T-helper 22 cell (primary cell): ENCODE results near the gene ADCY7.

Source experiments
- DNase-seq: peaks from one replicate; pipeline ENCODE4 v3.0.0-alpha.2; 2020; ENCODE audit warnings: low read depth

The ADCY7 gene

DNA sequence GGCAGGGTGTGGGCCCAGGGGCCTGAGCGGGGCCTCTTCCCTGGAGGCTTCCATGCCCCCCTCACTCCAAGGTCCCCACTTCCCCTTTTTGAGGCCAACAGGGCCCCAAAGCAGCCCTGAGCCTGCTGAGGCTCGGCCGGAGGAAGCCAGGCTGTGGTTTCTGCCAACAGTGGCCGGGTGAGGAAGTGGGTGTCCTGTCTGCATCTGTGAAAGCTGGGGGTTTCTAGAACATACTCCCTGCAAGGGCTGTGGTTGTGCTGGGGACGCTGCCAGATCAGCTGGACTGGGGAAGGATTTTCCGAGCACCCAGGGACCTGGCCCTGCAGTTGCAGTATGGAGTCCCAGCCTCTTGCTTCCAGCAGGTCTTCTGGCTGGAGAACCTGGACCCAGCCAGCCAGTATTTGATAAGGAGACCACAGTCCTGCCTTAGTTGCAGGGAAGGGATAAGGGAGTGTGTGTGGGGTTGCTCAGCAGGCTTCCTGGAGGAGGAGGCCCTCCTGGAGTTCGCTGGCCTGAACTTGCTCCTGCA lies 15.7 kb downstream of the ADCY7 start:
- peak; percentile 59 for DNase-seq

DNA sequence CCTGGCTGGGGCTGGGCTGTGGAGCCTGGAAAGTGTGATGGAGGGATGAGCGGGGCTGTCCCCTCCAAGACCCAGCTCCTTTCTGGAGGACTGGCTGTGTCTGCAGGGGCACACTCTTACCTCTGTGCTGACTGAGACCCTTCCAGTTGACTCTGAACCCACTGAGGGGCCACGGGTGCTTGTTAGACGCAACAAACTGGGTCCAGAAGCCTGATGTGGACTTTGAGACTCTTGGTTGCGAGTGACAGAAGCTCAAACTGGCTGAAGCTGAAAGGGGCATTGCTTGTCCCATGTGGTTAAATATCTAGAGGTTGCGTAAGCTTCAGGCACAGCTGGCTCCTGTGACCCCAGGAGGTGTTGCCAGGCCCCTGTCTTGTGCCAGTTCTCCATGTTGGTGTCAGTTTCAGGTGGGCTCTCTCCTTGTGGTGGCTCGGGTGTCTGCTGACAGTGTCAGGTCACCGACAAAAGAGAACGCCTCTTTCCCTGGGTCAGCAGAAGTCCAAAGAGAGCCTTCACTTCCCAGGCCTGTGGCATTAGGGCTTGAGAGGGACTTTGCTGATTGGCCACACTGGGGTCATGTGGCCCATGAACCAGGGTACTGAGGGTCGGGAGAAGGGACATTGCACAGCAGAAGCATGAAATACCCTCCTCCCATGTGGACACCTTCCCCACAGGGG lies 16.7 kb downstream of the ADCY7 start:
- DNase-seq = no peak

DNA sequence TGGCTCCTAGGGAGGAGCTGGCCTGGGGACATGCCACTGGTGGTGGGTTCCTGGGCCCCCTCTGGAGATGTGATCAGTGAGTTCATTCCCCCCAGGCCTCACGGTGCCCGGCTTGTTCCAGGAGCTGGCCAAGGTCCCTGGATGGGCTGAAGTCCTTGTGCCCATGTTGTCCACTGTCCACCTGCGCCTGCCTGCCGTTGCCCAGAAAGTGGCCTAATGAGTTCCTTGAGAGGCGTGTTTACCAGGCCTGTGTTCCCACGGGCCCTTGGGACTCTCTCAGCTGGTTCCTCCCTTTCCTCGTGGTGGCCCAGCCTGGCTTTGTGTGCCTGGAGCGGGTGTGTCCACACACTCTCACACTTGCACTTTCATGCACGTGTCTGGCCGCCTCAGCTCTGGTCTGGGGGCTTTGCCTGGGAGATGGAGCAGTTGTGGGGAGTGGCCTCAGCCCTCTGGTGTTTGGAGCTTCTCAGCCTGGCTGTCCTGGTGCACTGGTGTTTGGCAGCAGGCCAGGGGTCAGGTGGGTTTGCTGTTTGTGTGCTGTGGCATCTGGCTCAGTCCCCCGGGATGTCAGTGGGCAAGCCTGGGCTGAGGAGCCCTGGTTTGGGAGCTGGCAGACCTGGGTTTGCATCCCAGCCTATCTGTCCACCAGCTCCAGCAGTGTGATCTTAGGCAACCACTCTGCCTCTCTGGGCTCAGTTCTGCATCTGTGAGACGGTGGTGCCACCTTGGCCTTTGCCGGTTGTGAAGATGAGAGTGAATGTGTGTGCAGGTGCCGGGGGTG lies 18.0 kb downstream of the ADCY7 start:
- no peak for DNase-seq

DNA sequence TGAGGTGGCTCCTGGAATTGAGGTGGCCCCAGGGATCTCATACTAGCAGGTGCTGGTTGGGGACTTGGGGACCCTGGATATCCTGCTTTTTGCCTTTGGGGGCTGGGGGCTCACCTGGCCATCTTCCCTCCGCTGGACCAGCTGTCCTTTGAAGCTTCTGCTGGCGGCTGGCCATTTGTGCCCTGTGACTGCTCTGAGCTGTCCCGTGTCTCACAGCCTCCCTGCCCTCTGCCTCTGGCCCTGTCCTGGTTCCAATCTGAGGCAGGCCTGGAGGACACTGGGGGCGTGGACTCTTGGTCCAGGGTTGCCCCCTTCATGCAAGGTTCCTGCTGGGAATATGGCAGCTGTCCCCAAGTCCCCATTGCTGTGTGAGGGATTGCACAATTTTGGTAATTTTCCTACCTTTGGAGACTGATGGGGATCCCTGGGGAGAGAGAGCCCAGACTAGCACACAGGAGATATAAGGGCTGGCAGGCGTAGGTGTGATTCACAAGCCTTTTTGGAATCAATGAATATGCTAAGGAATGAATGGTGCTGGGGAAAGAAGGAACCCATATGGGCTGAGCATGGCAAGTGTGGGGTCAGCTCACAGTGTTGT lies 19.2 kb downstream of the ADCY7 start:
- DNase-seq = no peak

DNA sequence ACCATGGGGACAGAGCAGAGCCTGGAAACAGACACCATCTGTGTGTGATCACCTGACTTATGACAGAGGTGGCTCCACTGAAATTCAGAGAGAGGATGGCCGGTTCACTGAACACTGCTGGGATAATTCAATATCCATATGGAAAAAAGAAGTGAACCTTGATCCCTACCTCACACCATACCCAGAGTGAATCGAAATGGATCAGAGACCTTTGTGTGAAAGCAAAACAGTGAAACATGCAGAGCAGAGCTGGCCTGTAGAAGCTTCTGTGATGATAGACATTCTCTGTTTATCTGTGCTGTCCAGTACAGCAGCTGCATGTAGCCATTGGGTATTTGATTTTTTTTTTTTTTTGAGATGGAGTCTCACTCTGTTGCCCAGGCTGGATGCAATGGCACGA lies 20.3 kb downstream of the ADCY7 start:
- no peak for DNase-seq

DNA sequence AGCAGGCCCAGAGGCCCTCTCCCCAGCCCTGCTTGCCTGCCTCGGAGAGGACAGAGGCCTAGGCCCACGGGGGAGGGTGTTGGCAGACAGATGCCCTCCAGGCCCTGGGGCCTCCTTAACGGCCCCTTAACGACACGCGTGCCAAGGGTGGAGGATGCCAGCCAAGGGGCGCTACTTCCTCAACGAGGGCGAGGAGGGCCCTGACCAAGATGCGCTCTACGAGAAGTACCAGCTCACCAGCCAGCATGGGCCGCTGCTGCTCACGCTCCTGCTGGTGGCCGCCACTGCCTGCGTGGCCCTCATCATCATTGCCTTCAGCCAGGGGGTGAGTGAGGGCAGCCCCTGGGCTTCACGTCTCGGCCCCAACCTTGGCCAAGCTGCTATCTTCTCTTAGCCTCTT lies 21.7 kb downstream of the ADCY7 start:
- DNase-seq = no peak

DNA sequence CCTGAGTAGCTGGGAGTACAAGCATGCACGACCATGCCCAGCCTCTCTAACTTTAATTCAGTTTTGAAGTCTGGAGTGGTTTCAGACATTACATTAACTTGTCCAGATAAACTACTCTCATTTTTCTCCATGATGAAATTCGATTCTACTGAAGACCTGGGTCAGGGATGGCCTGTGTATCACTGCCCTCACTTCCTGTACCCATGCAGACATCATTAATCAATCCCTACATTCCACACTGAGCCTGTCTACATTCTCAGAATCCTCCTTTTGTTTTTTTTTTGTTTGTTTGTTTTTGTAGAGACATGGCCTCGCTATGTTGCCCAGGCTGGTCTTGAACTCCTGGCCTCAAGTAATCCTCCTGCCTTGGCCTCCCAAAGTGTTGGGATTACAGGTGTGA lies 22.6 kb downstream of the ADCY7 start:
- DNase-seq = no peak

DNA sequence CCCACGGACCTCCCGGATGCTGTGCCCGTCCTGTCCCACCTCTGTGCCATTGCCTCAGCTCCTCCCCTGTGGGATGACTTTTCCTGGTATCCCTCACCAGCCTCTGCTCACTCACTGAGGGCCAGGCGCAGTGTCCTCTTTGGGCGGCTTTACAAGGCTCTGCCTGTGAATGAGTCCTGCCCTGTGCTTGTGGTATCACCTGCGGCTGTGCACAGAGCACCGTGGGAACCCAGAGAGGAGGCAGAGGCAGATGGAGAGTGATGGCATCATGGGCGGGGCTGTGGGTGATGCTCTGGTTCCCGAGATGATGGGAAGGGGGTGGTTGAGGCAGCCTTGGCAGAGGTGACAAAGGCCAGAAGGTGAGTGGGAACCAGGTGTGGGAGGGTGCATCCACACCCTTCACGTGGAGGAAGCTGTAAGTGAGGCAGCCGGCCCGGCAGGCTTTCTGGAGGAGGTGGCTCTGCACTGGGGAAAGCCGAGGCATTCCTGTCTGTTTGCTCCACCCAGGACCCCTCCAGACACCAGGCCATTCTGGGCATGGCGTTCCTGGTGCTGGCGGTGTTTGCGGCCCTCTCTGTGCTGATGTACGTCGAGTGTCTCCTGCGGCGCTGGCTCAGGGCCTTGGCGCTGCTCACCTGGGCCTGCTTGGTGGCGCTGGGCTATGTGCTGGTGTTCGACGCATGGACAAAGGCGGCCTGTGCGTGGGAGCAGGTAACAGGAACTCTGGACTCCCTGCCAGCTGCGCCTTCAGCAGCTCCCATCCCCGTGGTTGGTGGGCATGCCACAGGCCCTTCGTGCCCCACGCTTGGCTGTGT lies 23.8 kb downstream of the ADCY7 start:
- no peak for DNase-seq

DNA sequence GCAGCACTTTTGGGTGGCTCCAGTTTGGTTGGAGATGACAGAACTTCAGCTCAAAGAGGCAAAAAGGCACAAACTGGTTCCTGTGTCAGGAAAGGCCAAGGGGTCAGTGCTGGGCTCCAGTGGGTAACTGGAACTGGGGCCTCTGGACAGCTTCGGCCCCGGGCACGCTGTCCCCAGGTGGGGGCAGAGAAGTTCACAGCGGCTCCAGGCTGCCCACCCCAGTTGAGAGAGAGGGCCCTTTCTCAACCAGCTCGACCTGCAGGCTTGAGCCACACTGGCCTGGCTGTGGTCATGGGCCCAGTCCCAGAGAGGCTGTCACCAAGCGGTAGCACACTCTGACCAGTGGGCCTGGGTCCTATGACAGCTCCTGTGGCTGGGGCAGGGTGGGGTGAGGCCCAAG lies 24.5 kb downstream of the ADCY7 start:
- no peak for DNase-seq

DNA sequence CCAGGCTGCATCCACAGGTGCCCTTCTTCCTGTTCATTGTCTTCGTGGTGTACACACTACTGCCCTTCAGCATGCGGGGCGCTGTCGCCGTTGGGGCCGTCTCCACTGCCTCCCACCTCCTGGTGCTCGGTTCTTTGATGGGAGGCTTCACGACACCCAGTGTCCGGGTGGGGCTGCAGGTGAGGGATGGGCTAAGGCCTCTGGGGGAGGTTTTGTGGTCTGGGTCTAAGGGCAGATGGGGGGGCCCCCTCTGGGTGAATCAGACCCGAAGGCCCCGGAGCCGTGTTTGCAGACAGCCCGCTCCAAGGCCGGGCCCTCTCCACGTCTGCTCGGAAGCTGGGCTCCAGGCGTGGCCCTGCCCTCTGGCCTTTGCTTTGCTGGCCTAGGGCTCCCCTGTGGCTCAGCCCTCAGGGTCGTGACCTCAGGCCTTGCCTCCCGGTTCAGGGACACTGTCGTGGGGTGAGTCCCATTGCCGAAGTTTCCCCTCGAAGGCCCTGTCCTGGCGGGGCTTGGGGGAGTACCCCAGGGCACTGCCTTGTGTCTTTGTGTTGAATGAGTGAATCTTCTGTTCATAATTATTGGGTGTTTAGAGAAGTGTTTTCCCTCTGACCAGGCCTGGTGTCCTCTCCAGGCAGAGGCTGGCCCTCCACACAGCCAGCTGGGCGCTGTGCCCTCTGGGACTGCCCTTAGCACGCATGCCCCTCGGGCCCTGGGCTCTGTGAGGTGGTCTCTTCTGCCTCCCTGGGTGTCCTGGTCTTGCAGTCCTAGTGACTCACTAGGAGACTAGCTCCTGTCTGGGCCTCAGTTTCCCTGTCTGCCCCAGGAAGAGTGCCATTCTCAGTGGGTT lies 25.6 kb downstream of the ADCY7 start:
- DNase-seq = no peak

DNA sequence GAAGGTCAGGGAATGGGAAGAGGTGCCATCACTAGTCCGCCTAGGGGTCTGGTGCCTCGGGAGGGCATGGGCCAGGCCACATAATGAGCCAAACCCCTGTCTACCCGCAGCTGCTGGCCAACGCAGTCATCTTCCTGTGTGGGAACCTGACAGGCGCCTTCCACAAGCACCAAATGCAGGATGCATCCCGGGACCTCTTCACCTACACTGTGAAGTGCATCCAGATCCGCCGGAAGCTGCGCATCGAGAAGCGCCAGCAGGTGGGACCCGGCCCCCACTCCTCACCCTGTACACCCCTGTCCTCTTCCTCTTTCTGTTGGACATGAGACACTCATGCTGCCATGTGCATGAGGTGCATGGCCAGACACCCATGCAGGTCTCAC lies 26.2 kb downstream of the ADCY7 start:
- DNase-seq = no peak

DNA sequence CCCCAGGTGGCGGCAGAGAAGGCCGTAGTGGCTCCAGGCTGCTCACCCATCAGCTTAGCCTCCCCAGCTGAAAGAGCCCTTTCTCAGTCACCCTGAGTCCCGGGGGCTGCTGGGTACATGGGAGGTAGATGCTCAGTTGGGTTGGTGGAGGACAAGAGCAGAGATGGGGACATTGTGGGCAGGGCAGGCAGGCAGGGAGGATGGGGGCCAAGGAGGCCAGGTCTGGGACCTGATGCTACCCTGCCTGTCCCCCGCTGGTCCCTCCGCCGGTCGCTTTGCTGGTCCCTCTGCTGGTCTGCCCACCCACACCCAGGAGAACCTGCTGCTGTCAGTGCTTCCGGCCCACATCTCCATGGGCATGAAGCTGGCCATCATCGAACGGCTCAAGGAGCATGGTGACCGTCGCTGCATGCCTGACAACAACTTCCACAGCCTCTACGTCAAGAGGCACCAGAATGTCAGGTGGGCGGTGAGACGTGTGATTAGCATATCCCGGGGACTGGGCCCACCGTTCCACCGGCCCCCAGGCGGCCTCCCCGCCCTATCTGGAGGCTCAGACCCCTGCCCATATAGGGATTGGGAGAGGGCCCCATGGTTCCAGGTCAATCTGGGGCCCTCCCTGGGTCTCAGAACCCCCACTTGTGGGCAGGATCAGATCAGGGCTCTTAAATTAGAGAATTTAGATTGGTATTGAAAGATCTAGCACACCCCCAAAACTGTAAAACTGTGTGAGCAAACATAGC lies 26.9 kb downstream of the ADCY7 start:
- no peak for DNase-seq

DNA sequence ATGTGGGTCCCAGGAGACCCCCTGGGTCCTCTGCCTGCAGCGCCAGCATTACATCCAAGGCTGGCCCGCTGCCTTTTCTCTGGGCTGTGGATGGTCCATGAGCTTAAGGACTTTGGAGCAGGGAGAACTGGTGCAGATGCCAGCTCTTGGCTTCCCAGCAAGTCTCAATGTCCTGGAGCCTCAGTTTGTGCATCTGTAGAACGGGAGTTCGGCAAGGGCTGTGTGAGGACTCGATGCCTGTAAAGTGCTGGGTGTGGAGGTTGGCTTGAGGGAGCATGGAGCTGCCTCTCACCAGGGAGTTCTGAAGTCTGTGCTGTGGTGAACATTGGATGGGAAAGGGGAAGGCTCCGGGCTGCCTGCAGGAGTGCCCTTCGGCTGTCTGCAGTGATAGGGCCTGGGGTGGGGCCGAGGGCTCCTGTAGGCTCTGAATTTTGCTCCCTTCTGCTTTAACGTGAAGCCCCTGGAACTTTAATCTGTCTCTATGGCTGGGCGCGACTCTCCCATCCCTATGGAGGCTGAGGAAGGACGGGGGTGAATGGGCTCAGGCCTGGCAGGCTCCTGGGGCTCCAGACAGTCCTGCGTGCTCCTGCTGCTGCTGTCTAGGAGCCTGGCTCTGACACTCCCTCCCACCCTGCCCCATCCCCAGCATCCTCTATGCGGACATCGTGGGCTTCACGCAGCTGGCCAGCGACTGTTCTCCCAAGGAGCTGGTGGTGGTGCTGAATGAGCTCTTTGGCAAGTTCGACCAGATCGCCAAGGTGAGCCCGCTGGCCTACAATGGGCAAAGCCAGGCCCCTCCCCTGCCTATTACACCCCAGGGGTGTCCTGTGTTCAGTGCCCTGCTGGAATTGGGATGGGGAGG lies 27.9 kb downstream of the ADCY7 start:
- DNase-seq = no peak

DNA sequence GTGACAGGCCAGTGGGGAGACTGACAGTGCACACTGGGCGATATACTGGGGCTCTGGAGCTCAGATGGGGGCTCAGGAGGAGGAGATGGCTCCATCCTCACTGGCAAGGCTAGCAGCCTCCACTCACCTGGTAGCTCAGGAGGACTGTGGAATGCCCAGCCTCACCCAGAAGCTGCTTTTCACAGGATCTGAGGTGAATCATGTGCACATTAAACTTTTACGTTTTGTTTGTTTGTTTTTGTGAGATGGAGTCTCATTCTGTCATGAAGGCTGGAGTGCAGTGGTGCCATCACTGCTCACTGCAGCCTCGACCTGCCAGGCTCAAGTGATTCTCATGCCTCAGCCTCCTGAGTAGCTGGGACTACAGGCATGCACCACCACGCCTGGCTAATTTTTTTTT lies 28.6 kb downstream of the ADCY7 start:
- no peak for DNase-seq

DNA sequence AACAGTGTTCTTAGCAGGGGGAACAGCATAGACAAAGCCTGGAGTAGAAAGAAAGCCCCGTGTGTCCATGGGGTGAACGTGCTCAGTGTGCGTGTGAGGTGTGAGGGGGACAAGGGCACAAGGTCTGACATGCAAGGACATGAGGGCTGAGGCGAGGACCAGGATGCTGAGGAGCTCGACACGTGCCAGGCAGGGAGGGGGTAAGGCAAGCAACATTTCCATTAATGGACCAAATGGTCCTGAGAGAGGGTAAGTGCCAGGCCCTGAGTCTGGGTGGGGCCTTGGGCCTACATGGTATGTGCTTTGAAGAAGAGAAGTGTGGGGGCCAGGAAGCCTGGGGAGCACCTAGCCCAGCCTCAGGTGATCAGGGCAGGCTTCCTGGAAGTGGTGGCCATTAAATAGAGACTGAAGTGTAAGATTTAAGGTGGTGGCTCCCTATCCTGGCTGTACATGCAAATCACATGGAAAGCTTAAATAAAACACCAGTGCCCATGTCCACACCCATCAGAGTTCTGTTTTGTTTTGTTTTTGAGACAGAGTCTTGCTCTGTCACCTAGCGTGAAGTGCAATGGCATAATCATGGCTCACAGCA lies 29.3 kb downstream of the ADCY7 start:
- DNase-seq = no peak

DNA sequence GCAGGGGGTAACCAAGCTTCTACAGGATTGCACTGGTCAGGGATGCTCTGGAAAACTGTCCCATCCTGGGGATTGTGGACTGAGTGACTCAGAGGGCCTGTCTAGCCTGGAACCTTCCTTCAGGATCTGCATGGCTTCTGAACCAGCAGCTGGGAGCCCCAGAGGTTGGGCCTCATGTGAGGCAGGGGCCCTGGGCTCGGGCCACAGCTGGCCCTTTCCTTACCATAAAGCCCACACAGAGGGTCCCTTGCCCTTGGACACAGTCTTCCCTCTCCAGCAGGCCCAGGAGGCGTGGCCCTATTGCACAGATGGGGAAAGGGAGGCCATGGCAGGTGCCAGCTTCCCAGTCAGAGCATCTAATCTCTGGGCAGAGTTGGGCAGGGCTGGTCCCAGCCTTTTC lies 30.5 kb downstream of the ADCY7 start:
- no peak for DNase-seq

DNA sequence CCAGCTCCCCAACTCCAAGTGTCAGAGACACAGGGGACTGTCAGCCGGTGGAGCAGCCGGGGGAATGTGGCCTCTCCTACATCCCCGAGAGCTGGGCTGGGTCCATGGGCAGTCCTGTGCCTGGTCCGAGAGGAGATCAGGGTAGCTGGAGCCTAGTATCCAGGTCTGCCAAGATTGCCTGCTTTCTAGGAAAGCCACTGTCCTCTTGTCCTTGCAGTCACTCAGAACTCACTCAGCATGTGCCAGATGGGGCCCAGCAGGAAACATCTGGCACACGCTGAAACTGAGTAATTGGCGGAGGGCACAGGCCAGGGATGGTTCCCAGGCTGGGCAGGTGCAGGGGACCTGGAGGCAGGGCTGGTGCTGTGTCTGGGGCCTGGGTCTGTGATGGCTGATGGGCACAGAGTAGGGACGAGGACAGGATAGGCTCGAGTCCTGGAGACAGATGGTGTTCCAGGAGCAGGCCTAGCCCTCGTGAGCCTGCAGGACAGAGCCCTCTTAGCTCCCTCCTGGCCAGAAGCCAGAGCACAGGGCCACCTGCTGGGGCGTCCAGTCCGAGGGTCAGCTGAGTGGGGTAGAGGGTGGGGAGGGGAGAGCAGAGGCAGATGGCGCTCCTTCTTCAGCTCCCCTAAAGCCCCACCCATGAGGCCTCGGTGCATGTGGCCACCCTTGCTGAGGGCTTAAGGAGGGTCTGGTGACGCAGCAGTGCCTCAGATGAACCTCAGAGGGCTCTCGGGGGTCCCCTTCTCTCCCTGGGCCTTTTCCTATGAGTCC lies 31.1 kb downstream of the ADCY7 start:
- no peak for DNase-seq

DNA sequence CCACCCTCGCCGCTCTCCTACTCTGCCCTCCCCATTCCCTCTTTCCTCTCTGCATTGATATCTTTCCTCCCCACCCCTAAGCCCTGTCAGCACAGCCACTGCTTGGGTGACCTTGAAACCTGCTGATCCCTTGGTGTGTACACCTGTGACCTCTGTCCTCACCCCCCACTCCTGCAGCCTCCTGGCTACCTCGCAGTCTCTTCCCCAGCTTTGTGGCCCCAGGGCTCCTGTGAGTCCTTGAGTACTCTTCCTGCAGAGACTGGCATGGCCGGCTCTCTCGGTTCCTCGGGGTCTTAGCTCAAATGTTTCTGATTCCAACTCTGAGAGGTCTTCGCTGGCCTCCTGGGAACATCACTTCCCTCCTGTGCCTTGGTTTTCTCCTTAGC lies 31.7 kb downstream of the ADCY7 start:
- no peak for DNase-seq
